Muscle of leg (tissue), 11 donors: Measurements from ENCODE around the gene COL25A1. TPM values are rescaled to one million over a fixed set of nuclear protein-coding genes. Genes with fewer than 3 reads are reported as not detected.
"Not testable (repeated sequence)": the region's sequence is repeated elsewhere in the genome, so short reads cannot be mapped to it uniquely, and the experiment has no call there.

Source experiments
- DNase-seq: peaks from one replicate; pipeline ENCODE4 v3.0.0; 2013
- H3K27ac ChIP-seq: one replicate; pipeline ENCODE4 v1.5.1; 2013; ENCODE audit warnings: mild to moderate bottlenecking, low read length, control low read depth
- H3K27me3 ChIP-seq: one replicate; pipeline ENCODE4 v1.6.1; 2013; ENCODE audit warnings: low read length; ENCODE audit not compliant: control insufficient read depth, insufficient read depth
- H3K36me3 ChIP-seq: one replicate; pipeline ENCODE4 v1.6.1; 2013; ENCODE audit warnings: low read length; ENCODE audit not compliant: control insufficient read depth, insufficient read depth
- H3K4me1 ChIP-seq: one replicate; pipeline ENCODE4 v1.6.1; 2013; ENCODE audit warnings: low read length; ENCODE audit not compliant: control insufficient read depth, insufficient read depth
- H3K4me3 ChIP-seq: one replicate; pipeline ENCODE4 v1.5.1; 2013; ENCODE audit warnings: low read length, control low read depth
- H3K9me3 ChIP-seq: replicated peaks from 2 replicates; pipeline ENCODE4 v1.6.1; 2013; ENCODE audit warnings: low read depth, low read length; ENCODE audit not compliant: control insufficient read depth
- WGBS: methylation state at CpG from one replicate; pipeline ENCODE4 v1.1.5; 2013; ENCODE audit warnings: missing lambda C conversion rate; ENCODE audit not compliant: insufficient coverage; 5-methylcytosine and 5-hydroxymethylcytosine counted together
- polyA plus RNA-seq, 8 donors: library from polyadenylated mRNA; unstranded; fragments of 120-200 nt; gene quantifications; one replicate each; pipeline versions ENCODE4 v1.2.1 to v1.2.3, GENCODE V29; 2013; ENCODE audit warnings: inconsistent platforms in 1 of 8, low replicate concordance in 1 of 8; ENCODE audit not compliant: insufficient read length in 8 of 8, insufficient read depth in 1 of 8
- total RNA-seq: library from RNA; stranded (reverse); fragments of 120-200 nt; gene quantifications from one replicate; pipeline ENCODE4 v1.2.4, GENCODE V29; 2013

Gene COL25A1
- total and polyA plus RNA-seq, 9 donors: 4.5 to 9.7 (median 5.6) TPM

GRCh38 chr4:109118635-109119034, 183.8 kb downstream of the COL25A1 start:
- no peak overlapping the region for H3K4me3 ChIP-seq
- DNase-seq: no peak
- no peaks in the 10 kb centered on the region for H3K36me3 ChIP-seq
- no peak overlapping the region for H3K27ac ChIP-seq
- no peaks in the 10 kb centered on the region for H3K4me1 ChIP-seq
- H3K9me3 ChIP-seq: no peaks in the 10 kb centered on the region
- no CpG with 5 or more reads among the region's 2 CpGs for WGBS
- no peaks in the 10 kb centered on the region for H3K27me3 ChIP-seq

- no peaks in the 10 kb centered on the region for H3K4me1 ChIP-seq
- WGBS: 80% methylated on average over 1 of the region's 3 CpGs
- no peak overlapping the region for H3K4me3 ChIP-seq
- no peaks in the 10 kb centered on the region for H3K36me3 ChIP-seq
- H3K27me3 ChIP-seq: no peaks in the 10 kb centered on the region
- H3K27ac ChIP-seq: no peak overlapping the region
- no peak for DNase-seq
- H3K9me3 ChIP-seq: no peaks in the 10 kb centered on the region
Measured at GRCh38 chr4:109114501-109114900, 188.0 kb downstream of the COL25A1 start.

DNA sequence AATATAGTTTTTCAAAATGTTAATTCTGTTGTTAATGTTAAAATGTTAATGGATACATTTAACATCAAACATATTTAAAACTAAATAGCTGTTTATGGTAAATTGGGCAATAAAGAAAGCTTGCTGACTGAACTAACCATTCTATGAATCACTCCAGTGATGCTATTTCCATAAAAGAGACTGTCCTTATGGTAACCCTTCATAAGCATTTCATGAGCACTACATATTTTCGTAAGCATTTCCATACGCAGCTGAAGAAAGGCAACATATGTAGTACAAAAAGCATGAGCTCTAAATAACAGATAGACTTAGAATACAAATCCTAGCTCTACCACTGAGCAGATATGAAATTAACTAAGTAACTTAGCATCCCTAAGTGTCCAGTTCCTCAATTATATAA, 188.9 kb downstream of the COL25A1 start:
- WGBS: no CpG with 5 or more reads among the region's 2 CpGs

GRCh38 chr4:109111031-109111430, 191.4 kb downstream of the COL25A1 start:
- no peak overlapping the region for H3K27ac ChIP-seq
- no peaks in the 10 kb centered on the region for H3K4me1 ChIP-seq
- H3K4me3 ChIP-seq: no peak overlapping the region
- WGBS: no CpG with 5 or more reads among the region's 3 CpGs
- no peak for DNase-seq
- no peaks in the 10 kb centered on the region for H3K27me3 ChIP-seq
- H3K9me3 ChIP-seq: no peaks in the 10 kb centered on the region
- no peaks in the 10 kb centered on the region for H3K36me3 ChIP-seq

More for the DNA sequence above, 188.9 kb downstream of the COL25A1 start:
- no peak overlapping the region for H3K27ac ChIP-seq
- H3K4me3 ChIP-seq: no peak overlapping the region
- no peaks in the 10 kb centered on the region for H3K36me3 ChIP-seq
- DNase-seq: peak; percentile 44
- no peaks in the 10 kb centered on the region for H3K27me3 ChIP-seq
- no peaks in the 10 kb centered on the region for H3K9me3 ChIP-seq
- H3K4me1 ChIP-seq: no peaks in the 10 kb centered on the region

DNA sequence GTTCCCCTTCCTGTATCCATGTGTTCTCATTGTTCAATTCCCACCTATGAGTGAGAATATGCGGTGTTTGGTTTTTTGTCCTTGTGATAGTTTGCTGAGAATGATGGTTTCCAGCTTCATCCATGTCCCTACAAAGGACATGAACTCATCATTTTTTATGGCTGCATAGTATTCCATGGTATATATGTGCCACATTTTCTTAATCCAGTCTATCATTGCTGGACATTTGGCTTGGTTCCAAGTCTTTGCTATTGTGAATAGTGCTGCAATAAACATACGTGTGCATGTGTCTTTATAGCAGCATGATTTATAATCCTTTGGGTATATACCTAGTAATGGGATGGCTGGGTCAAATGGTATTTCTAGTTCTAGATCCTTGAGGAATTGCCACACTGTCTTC, 194.2 kb downstream of the COL25A1 start:
- not testable (repeated sequence) for H3K27me3 ChIP-seq, DNase-seq, H3K36me3 ChIP-seq, H3K4me1 ChIP-seq, H3K27ac ChIP-seq, H3K9me3 ChIP-seq, H3K4me3 ChIP-seq
- no CpG with 5 or more reads among the region's 2 CpGs for WGBS

DNA sequence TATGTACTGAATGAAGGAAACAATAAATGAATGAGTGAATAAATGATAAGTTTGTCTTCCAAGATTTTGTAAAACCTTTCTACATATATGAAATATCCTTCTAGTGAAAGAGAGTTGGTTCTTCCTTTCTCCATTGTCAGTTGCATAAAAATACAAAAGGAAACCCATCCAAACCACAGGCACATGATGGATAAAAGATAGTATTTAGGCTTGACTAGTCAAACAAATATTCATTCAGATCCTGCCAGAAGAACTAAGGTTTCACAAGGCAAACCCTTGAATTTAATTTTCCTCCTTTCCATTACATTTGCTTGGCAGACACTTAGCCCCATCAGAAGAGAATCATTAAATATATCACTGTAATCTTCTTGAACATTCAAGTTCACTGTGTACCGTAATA, 208.4 kb downstream of the COL25A1 start:
- Histone ChIP-seq H3K4me3 (no peak overlapping the region), H3K9me3 (no peaks in the 10 kb centered on the region), H3K27me3 (no peaks in the 10 kb centered on the region), H3K4me1 (no peaks in the 10 kb centered on the region), H3K27ac (no peak overlapping the region), H3K36me3 (no peaks in the 10 kb centered on the region)
- WGBS: no CpG with 5 or more reads among the region's 1 CpG
- peak; percentile 11 for DNase-seq

DNA sequence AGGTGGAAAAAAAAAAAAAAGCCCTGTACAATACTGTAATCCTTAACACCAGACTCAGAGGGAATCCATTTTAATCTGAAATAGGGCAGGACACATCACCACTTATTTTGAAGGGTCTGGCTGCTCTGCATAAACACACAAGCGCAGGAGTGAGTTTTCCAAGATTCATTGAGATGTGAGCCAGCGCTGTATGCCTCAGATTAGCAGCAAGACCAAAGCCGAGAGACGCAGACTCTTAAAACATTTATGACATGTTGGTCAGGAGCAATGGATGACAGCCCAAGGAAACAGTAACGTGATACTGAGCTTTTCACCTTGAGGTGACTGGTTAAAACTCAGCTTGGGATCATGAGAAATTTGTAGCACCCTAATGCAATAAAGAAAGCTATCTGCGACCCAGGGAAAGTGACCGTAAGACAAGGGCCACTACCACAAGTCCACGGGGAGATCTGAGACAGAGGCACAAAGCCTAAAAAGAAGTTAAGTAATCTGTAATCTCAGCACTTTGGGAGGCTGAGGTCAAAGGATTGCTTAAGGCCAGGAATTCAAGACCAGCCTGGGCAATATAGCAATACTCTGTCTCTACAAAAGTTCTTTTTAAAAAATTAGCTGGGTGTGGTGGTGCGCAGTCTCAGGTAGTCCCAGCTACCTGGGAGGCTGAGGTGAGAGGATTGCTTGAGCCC, 210.6 kb downstream of the COL25A1 start:
- no peaks in the 10 kb centered on the region for H3K36me3 ChIP-seq
- H3K4me3 ChIP-seq: no peak overlapping the region
- DNase-seq: peak; percentile 38
- H3K4me1 ChIP-seq: no peaks in the 10 kb centered on the region
- H3K27ac ChIP-seq: no peak overlapping the region
- H3K27me3 ChIP-seq: no peaks in the 10 kb centered on the region
- 53% methylated on average over 5 of the region's 9 CpGs for WGBS
- no peaks in the 10 kb centered on the region for H3K9me3 ChIP-seq

- Histone ChIP-seq H3K4me1 (no peaks in the 10 kb centered on the region), H3K27me3 (no peaks in the 10 kb centered on the region), H3K4me3 (no peak overlapping the region), H3K9me3 (no peaks in the 10 kb centered on the region), H3K36me3 (no peaks in the 10 kb centered on the region), H3K27ac (no peak overlapping the region)
- no CpG with 5 or more reads among the region's 3 CpGs for WGBS
- no peak for DNase-seq
Measured at GRCh38 chr4:109083911-109084310, 218.5 kb downstream of the COL25A1 start.

GRCh38 chr4:109079731-109080130, 222.7 kb downstream of the COL25A1 start:
- no peaks in the 10 kb centered on the region for H3K27me3 ChIP-seq
- DNase-seq: no peak
- no CpG with 5 or more reads among the region's 4 CpGs for WGBS
- no peak overlapping the region for H3K27ac ChIP-seq
- H3K36me3 ChIP-seq: no peaks in the 10 kb centered on the region
- H3K4me1 ChIP-seq: no peaks in the 10 kb centered on the region
- no peak overlapping the region for H3K4me3 ChIP-seq
- no peaks in the 10 kb centered on the region for H3K9me3 ChIP-seq

DNA sequence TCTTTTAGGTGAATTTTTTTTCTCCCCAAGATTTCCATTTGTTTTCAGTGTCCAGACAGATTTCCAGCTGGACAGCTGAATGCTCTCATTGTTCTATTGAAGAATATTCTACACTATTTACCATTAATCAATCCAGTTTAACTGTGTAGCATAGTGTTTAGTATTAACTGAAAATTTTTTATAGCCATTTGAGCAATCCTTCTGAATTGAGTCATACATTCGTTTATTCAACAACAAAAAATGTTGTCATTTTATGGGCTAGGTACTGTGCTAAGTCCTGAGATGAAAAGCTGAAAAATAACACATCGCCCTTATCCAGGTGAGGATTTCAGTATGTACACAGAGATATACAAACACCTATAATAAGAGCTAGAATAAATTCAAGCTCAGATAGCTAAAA, 223.3 kb downstream of the COL25A1 start:
- Histone ChIP-seq H3K36me3 (no peaks in the 10 kb centered on the region), H3K27ac (no peak overlapping the region), H3K4me3 (no peak overlapping the region), H3K27me3 (no peaks in the 10 kb centered on the region), H3K4me1 (no peaks in the 10 kb centered on the region), H3K9me3 (no peaks in the 10 kb centered on the region)
- no CpG with 5 or more reads among the region's 2 CpGs for WGBS
- no peak for DNase-seq

DNA sequence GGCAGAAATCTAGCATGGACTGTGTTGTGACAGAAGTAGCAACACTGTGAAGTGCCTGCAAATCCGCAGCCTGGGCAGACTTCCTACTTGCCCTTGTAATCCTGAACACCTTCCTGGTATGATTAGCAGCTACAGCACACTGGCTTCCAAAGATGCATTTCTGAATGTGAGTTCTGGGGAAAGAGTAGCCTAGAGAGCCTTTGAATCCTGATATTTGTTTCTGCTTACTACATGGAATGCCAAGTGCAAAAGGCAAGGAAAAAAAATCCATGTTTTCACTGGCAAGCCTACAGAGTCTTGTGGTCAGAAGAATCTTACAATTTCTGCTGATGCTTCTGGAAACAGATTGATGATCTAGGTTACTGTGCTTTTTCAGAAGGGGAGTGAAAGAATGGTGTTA, 223.7 kb downstream of the COL25A1 start:
- Histone ChIP-seq H3K27me3 (no peaks in the 10 kb centered on the region), H3K4me3 (no peak overlapping the region), H3K4me1 (no peaks in the 10 kb centered on the region), H3K9me3 (no peaks in the 10 kb centered on the region), H3K36me3 (no peaks in the 10 kb centered on the region), H3K27ac (no peak overlapping the region)
- peak; percentile 75 for DNase-seq
- WGBS: 63% methylated on average over 1 of the region's 1 CpG
